NCI-H226 (cell line): ENCODE data around the gene MARCHF3.
"Not testable (repeated sequence)": the region's sequence is repeated elsewhere in the genome, so short reads cannot be mapped to it uniquely, and the experiment has no call there.

Experiments
- DNase-seq: peaks from one replicate; pipeline ENCODE4 v3.0.0-alpha.2; 2015

The MARCHF3 gene

GRCh38 chr5:127046343-127047072, 16.1 kb upstream of the MARCHF3 start:
- DNase-seq: no peak

DNA sequence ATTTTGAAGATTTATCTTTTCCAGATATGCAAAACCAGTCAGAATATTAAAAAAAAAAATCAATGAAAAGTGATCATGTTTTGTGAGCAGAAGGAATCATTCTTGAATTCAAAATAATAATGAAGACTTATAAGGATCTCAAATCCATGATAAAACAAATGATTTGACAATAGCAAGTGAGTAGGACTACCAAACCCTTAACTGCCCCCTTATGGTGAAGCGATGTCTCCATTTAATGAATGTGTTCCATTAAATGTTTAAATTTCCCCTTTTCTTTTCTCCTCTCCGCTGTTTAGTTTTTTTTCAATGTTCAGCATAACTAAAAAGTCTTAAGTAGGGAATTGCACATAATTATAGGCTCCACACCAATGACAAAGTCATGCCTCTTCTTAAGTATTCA, 12.2 kb upstream of the MARCHF3 start:
- no peak for DNase-seq

GRCh38 chr5:127041571-127041970, 11.2 kb upstream of the MARCHF3 start:
- DNase-seq: peak; percentile 32

- peak; percentile 80 for DNase-seq
These were observed 10.6 kb upstream of the MARCHF3 start for GRCh38 chr5:127040796-127041520.

DNA sequence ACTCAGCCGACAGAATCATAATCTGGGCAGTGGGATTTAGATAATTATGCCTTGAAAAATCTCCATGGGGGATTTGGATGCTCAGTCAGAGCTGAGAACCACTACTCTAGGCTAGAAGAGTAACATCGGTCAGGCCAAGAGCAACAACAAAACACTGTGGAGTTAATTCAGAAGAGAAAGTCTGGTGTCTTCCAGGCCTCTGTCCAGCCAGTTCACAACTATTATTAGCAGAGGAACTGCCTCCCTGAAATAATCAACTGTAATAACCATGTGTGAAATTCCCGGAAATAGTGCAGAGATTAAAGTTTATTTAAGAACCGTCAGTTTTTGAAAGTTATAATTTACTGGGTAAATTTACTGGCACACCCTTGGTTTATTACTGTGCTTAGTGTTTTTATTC, 8.2 kb upstream of the MARCHF3 start:
- DNase-seq: no peak

GRCh38 chr5:127031863-127032232, 1.5 kb upstream of the MARCHF3 start:
- no peak for DNase-seq

- DNase-seq: no peak
These were observed 947 bp upstream of the MARCHF3 start for GRCh38 chr5:127031147-127031862.

GRCh38 chr5:127029581-127030258, 638 bp downstream of the MARCHF3 start:
- DNase-seq: peak; percentile 73

- DNase-seq: no peak
These were observed 1.4 kb downstream of the MARCHF3 start for GRCh38 chr5:127028822-127029457.

GRCh38 chr5:127027539-127027938, 2.8 kb downstream of the MARCHF3 start:
- DNase-seq: no peak

DNA sequence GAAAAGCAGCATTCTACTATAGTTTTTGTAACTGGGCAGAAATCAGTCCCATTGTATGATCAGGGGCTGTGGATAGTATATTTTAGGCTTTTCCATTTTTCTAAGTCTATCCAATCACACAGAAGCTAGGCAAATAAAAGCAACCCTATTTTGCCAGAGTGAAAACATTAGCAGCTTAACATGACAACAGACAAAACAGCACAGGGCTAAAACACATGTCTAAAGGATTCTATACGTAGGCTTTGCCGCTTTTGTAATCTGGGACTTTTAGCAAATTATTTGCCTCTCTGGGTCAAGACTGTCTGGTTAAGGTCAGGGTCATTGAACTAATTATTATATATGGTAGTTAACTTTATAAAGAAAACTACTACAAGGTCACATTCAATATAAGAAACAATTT, 4.2 kb downstream of the MARCHF3 start:
- no peak for DNase-seq

- DNase-seq: no peak
These were observed 4.9 kb downstream of the MARCHF3 start for GRCh38 chr5:127025467-127025866.

- no peak for DNase-seq
These were observed 5.5 kb downstream of the MARCHF3 start for GRCh38 chr5:127024821-127025220.

DNA sequence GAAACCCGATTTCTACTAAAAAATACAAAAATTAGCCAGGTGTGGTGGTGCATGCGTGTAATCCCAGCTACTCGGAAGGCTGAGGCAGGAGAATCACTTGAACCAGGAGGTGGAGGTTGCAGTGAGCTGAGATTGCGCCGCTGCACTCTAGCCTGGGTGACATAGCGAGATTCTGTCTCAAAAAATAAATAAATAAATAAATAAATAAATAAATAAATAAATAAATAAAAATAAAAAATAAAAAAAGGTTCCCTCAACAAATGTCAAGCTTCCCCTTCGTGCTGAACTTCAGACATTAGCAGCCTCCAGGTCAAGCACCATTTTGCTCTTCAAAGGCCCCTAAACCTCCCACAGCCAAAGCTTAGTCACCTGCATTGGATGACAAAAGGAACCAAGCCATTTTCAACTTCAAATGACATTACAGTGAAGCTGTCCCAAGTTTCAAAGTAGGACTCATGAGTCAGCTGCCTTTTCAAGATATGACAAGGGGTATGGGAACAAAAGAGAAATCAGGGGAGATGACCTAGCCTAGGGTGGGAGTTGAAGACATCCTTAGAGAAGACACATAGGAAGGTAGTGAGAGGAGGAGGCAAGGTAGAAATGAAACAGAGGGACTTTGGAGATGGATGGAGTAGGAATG, 6.7 kb downstream of the MARCHF3 start:
- DNase-seq: not testable (repeated sequence)

DNA sequence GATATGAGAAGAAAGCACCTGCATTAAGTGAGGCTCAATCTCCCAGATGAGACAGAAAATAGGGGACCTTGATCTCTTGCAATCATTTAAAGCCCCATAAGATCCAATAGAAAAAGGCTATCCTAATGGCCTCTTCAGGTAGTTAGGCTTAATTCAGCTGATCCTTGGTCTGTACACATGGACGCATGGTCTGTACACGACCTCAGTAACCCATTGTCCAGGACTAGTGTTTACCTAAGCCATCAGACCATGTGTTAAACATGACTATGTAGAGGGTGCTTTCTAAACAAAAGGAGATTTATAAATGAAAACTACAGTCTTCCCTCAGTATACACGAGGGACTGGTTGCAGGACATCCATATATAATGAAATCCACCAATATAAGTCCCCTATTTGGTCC, 7.5 kb downstream of the MARCHF3 start:
- no peak for DNase-seq

GRCh38 chr5:127019928-127020327, 10.4 kb downstream of the MARCHF3 start:
- DNase-seq: no peak

GRCh38 chr5:127016722-127017121, 13.6 kb downstream of the MARCHF3 start:
- DNase-seq: not testable (repeated sequence)

- no peak for DNase-seq
These were observed 14.6 kb downstream of the MARCHF3 start for GRCh38 chr5:127015716-127016115.

DNA sequence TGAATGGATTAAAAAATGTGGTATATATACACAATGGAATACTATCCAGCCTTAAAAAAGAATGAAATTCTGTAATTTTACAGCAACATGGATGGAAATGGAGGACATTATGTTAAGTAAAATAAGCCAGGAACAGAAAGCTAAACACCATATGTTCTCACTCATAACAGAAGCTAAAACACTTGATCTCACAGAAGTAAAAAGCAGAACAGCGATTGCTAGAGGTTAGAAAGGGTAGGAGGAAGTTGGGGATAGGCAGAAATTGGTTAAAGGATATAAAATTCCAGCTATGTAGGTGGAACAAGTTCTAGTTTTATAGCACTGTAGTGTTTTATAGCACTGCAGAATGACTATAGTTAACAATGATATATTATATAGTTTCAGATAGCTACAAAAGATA, 15.8 kb downstream of the MARCHF3 start:
- no peak for DNase-seq

DNA sequence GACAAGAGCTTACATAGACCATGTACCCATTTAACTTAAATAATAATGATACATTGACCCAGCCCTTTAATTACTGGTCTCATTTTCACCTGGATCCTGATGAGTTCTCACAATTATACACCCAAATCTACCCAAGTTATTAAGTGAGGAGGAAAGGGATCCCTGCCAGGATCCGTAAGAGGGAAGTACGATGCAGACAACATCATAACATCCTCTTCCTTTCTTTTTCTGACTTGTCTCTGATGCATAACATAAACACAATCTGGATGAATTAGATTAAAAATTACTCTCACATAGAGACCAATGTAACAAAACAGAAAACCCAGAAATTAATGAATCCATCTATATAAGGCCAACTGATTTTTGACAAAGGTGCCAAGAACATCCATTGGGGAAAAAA, 17.0 kb downstream of the MARCHF3 start:
- no peak for DNase-seq

GRCh38 chr5:127012916-127013315, 17.4 kb downstream of the MARCHF3 start:
- peak; percentile 79 for DNase-seq

DNA sequence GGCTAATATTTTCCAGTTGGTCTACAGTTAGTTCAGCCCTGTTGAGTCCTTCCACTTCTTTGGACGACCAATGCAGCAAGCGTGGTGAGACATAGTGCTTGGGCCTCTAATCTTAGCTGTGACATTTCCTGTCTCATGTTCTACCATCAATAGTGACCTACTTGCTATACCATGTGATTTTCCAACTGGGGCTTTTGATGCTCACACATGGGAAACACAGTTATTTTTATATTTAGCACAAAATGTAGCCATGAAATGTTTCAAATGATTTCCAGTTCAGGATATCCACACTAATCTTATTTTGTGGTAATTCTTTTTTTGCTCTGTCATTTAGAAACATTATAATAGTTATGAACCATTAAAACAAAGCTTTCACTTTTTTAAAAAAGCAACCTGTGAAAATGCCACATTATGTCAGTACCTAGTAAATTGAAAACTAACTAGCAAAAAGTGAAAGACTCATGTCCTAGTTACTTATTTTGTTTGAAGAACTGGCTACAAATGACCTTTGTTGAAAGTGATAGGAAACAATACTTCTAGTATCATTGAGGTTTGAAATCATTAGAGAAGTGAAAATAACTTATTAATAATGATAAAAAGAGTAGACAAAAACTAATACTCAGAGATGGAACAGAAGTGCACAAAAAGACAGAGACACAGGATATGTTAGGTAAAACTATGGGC, 18.3 kb downstream of the MARCHF3 start:
- DNase-seq: no peak
